K562 (cell line): ENCODE measurements around the gene ACTL6A. TPM values are rescaled to one million over a fixed set of nuclear protein-coding genes. Genes with fewer than 3 reads are reported as not detected.

Source experiments
- BRD9 ChIP-seq: fragments of 450-650 bp; IDR thresholded peaks from 2 replicates; pipeline ENCODE4 v1.6.1; 2018; ENCODE audit warnings: low read depth; ENCODE audit not compliant: partially characterized antibody
- CREB1 ChIP-seq, 2 experiments: sonication (generic) in 1 of 2; formaldehyde crosslinking in 1 of 2; IDR thresholded peaks; 2 replicates each; pipeline versions ENCODE4 v1.6.1 to v1.8.0; 2012 to 2022; ENCODE audit warnings: inconsistent platforms in 1 of 2, mild to moderate bottlenecking in 1 of 2, missing genetic modification reagents in 1 of 2, moderate library complexity in 1 of 2
- DMBX1 ChIP-seq: fragments of 250-450 bp; sonication (Bioruptor Pico); IDR thresholded peaks from 2 replicates; pipeline ENCODE4 v1.8.0; 2022; ENCODE audit warnings: inconsistent platforms, mild to moderate bottlenecking, moderate library complexity, borderline replicate concordance
- EP300 ChIP-seq: IDR thresholded peaks from 2 replicates; pipeline ENCODE4 v1.6.1; 2012; ENCODE audit warnings: low read length, improper control_type of control experiment
- FOXP1 ChIP-seq: sonication (generic); formaldehyde crosslinking; IDR thresholded peaks from 2 replicates; pipeline ENCODE4 v1.8.0; 2022; ENCODE audit warnings: mild to moderate bottlenecking, missing genetic modification reagents
- HDAC1 ChIP-seq, 2 experiments: fragments of 450-650 bp; IDR thresholded peaks; 2 replicates each; pipeline ENCODE4 v1.6.1; 2016 to 2017; ENCODE audit warnings: inconsistent platforms in 1 of 2, mild to moderate bottlenecking in 1 of 2, moderate library complexity in 1 of 2
- KLF10 ChIP-seq: fragments of 250-450 bp; sonication (Bioruptor Pico); IDR thresholded peaks from 2 replicates; pipeline ENCODE4 v1.6.1; 2021; ENCODE audit warnings: matching md5 sums
- MAZ ChIP-seq, 2 experiments: fragments of 450-650 bp in 1 of 2; sonication (generic) in 1 of 2; formaldehyde crosslinking; IDR thresholded peaks in 1 of 2; conservative IDR thresholded peaks in 1 of 2; 2 replicates each; pipeline versions ENCODE4 v1.4.0 to v1.5.0; 2020; ENCODE audit warnings: mild to moderate bottlenecking in 1 of 2, missing genetic modification reagents in 1 of 2
- RBM25 ChIP-seq: fragments of 200-400 bp; formaldehyde crosslinking; IDR thresholded peaks from 2 replicates; pipeline ENCODE4 v1.6.1; 2018; ENCODE audit warnings: low read length, low read depth, moderate library complexity; ENCODE audit not compliant: severe bottlenecking
- TBL1XR1 ChIP-seq, 2 experiments: IDR thresholded peaks; 2 replicates each; pipeline ENCODE4 v1.6.1; 2012; ENCODE audit warnings: improper control_type of control experiment in 2 of 2, low read length in 2 of 2, mild to moderate bottlenecking in 1 of 2
- WHSC1 ChIP-seq: IDR thresholded peaks from one replicate; pipeline ENCODE4 v1.6.1; 2012; ENCODE audit warnings: low read length, control low read depth, inconsistent platforms
- XRCC5 ChIP-seq: fragments of 200-400 bp; formaldehyde crosslinking; IDR thresholded peaks from 2 replicates; pipeline ENCODE4 v1.6.1; 2017; ENCODE audit warnings: low read depth, mild to moderate bottlenecking, low read length
- ZKSCAN1 ChIP-seq: fragments of 150-350 bp; IDR thresholded peaks from 2 replicates; pipeline ENCODE4 v1.6.1; 2016; ENCODE audit warnings: low read depth, low read length
- ZNF143 ChIP-seq: sonication (generic); formaldehyde crosslinking; IDR thresholded peaks from 2 replicates; pipeline ENCODE4 v1.9.0; 2022; ENCODE audit warnings: mild to moderate bottlenecking, missing genetic modification reagents
- ZNF263 ChIP-seq: sonication (generic); formaldehyde crosslinking; IDR thresholded peaks from 2 replicates; pipeline ENCODE4 v1.8.0; 2022; ENCODE audit warnings: mild to moderate bottlenecking, missing genetic modification reagents, borderline replicate concordance
- ZNF644 ChIP-seq: fragments of 200-800 bp; sonication (Bioruptor generic); IDR thresholded peaks from 2 replicates; pipeline ENCODE4 v1.6.1; 2016; ENCODE audit warnings: low read depth, missing genetic modification characterization, missing compliant biosample characterization
- ZNF785 ChIP-seq: fragments of 250-450 bp; sonication (Bioruptor Pico); IDR thresholded peaks from 2 replicates; pipeline ENCODE4 v1.4.0; 2020; ENCODE audit warnings: mild to moderate bottlenecking
- polyA plus RNA-seq, 8 experiments: library from polyadenylated mRNA; depleted of rRNA in 4 of 8; stranded (reverse) in 5 of 8; unstranded in 3 of 8; fragments of >200 nt; fragmentation: Nextera tagmentation in 2 of 8; fragmentation: Illumina TruSeq in 1 of 8; extraction: Ambion mirVana in 2 of 8; extraction: Trizol in 1 of 8; gene quantifications; 2 replicates each; pipeline versions ENCODE4 v1.2.1 to v1.2.3, GENCODE V29; 2011 to 2014; ENCODE audit warnings: inconsistent platforms in 1 of 8, missing spikeins in 1 of 8
- total RNA-seq, 7 experiments: library from RNA; depleted of rRNA in 6 of 7; stranded (reverse); fragments of >200 nt in 6 of 7; fragmentation: Illumina TruSeq in 2 of 7; extraction: Trizol in 2 of 7; gene quantifications; 2 replicates each; pipeline versions ENCODE4 v1.2.1 to v1.2.3, GENCODE V29; 2011 to 2021; ENCODE audit warnings: low replicate concordance in 1 of 7
- TF ChIP-seq, protein P1 (sequence below): fragments of 450-650 bp; formaldehyde crosslinking; IDR thresholded peaks from 2 replicates; pipeline ENCODE4 v1.4.0; 2022; ENCODE audit warnings: missing genetic modification characterization
- TF ChIP-seq, protein P2 (sequence below), 2 experiments: IDR thresholded peaks; 2 replicates each; pipeline ENCODE4 v1.6.1; 2012; ENCODE audit warnings: improper control_type of control experiment in 2 of 2, low read depth in 2 of 2, low read length in 2 of 2, borderline replicate concordance in 1 of 2
- TF ChIP-seq, protein P3 (sequence below): fragments of 250-450 bp; sonication (Bioruptor Pico); IDR thresholded peaks from 2 replicates; pipeline ENCODE4 v1.8.0; 2021; ENCODE audit warnings: moderate library complexity, mild to moderate bottlenecking, inconsistent platforms
- TF ChIP-seq, protein P4 (sequence below): sonication (generic); formaldehyde crosslinking; IDR thresholded peaks from 2 replicates; pipeline ENCODE4 v1.9.0; 2022; ENCODE audit warnings: mild to moderate bottlenecking, missing genetic modification reagents

Gene ACTL6A
- total and polyA plus RNA-seq, 9 of the 15 experiments (the other 6 are each of a cell fraction or from before 2014, with no cell fraction given): 107 to 243 (median 157) TPM

DNA sequence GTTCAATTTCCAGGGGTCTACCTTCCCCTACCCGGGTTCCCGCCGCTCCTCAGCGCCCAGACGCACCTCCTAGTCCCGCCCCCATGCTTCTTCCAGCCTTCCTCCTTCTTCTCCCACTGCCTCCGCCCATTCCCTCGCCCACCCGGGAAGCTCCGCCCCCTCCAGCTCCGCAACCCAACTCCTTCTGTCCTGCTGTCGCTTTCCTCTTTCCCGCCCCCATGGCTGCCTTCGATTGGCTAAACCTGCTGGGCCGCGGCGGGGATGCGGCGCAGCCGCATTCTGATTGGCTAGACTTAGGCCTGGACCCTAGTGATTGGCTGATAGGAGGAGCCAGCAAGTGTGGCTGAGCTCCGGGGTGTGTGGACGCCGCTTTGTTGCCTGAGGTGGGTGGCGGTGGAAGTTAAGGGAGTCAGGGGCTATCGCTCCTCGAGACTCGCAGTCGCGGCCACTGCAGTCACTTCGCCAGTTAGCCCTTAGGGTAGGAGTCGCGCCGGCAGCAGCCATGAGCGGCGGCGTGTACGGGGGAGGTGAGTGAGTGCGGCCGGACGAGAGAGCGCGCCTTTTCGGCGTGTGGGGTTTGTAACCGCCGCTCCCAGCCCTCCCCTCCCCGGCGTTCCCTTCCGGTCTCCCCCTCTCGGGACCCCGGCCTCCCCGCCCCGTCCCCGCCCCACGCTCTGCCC is at the start of gene ACTL6A (continued):
- no peak for TF ChIP-seq EP300
- TF ChIP-seq, protein P1, sequence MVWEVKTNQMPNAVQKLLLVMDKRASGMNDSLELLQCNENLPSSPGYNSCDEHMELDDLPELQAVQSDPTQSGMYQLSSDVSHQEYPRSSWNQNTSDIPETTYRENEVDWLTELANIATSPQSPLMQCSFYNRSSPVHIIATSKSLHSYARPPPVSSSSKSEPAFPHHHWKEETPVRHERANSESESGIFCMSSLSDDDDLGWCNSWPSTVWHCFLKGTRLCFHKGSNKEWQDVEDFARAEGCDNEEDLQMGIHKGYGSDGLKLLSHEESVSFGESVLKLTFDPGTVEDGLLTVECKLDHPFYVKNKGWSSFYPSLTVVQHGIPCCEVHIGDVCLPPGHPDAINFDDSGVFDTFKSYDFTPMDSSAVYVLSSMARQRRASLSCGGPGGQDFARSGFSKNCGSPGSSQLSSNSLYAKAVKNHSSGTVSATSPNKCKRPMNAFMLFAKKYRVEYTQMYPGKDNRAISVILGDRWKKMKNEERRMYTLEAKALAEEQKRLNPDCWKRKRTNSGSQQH: no peak; the same call in 1 of the 2 replicates
- TF ChIP-seq ZNF143 (CRISPR knock-in tag): no peak
- TF ChIP-seq FOXP1: no peak
- no peak for TF ChIP-seq ZNF785 (CRISPR knock-in tag)
- TF ChIP-seq TBL1XR1 (IDR thresholded peaks at IDR 0.05; ENCODE audit: low read length in 2 of 2): peak in 1 of 2 experiments; percentile 57; a peak in 1 of 4 replicates
- 0 out of 2 replicates have a peak, but pooled peaks have one; percentile 1 for TF ChIP-seq ZNF263 (CRISPR knock-in tag)
- peak; percentile 99 for TF ChIP-seq RBM25
- TF ChIP-seq DMBX1 (CRISPR knock-in tag): no peak
- TF ChIP-seq, protein P2, sequence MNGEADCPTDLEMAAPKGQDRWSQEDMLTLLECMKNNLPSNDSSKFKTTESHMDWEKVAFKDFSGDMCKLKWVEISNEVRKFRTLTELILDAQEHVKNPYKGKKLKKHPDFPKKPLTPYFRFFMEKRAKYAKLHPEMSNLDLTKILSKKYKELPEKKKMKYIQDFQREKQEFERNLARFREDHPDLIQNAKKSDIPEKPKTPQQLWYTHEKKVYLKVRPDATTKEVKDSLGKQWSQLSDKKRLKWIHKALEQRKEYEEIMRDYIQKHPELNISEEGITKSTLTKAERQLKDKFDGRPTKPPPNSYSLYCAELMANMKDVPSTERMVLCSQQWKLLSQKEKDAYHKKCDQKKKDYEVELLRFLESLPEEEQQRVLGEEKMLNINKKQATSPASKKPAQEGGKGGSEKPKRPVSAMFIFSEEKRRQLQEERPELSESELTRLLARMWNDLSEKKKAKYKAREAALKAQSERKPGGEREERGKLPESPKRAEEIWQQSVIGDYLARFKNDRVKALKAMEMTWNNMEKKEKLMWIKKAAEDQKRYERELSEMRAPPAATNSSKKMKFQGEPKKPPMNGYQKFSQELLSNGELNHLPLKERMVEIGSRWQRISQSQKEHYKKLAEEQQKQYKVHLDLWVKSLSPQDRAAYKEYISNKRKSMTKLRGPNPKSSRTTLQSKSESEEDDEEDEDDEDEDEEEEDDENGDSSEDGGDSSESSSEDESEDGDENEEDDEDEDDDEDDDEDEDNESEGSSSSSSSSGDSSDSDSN (IDR thresholded peaks at IDR 0.05; ENCODE audit: borderline replicate concordance in 1 of 2, low read depth in 2 of 2, low read length in 2 of 2): 0 out of 4 replicates have a peak, but pooled peaks of 1 of the 2 experiments have one; percentile 26
- TF ChIP-seq ZKSCAN1: no peak
- 0 out of 2 replicates have a peak, but pooled peaks have one; percentile 20 for TF ChIP-seq XRCC5
- TF ChIP-seq ZNF644 (tag): no peak
- TF ChIP-seq MAZ (CRISPR knock-in tag; conservative IDR thresholded peaks at IDR 0.05 in 1 of 2, IDR thresholded peaks at IDR 0.05 in 1 of 2): peak; percentile 62 to 86
- TF ChIP-seq HDAC1 (IDR thresholded peaks at IDR 0.05): peak in 1 of 2 experiments; percentile 90; a peak in 2 of 4 replicates
- TF ChIP-seq, protein P3, sequence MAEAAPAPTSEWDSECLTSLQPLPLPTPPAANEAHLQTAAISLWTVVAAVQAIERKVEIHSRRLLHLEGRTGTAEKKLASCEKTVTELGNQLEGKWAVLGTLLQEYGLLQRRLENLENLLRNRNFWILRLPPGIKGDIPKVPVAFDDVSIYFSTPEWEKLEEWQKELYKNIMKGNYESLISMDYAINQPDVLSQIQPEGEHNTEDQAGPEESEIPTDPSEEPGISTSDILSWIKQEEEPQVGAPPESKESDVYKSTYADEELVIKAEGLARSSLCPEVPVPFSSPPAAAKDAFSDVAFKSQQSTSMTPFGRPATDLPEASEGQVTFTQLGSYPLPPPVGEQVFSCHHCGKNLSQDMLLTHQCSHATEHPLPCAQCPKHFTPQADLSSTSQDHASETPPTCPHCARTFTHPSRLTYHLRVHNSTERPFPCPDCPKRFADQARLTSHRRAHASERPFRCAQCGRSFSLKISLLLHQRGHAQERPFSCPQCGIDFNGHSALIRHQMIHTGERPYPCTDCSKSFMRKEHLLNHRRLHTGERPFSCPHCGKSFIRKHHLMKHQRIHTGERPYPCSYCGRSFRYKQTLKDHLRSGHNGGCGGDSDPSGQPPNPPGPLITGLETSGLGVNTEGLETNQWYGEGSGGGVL (CRISPR knock-in tag): no peak
- TF ChIP-seq CREB1 (IDR thresholded peaks at IDR 0.05): peak; percentile 68
- TF ChIP-seq CREB1 (CRISPR knock-in tag; IDR thresholded peaks at IDR 0.05): peak; percentile 70; the same call in 1 of the 2 replicates
- TF ChIP-seq KLF10 (CRISPR knock-in tag): no peak
- TF ChIP-seq, protein P4, sequence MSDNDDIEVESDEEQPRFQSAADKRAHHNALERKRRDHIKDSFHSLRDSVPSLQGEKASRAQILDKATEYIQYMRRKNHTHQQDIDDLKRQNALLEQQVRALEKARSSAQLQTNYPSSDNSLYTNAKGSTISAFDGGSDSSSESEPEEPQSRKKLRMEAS (CRISPR knock-in tag): peak; percentile 50
- TF ChIP-seq WHSC1: no peak
- no peak for TF ChIP-seq BRD9
